Upper lobe of right lung (tissue), 1 donor: ENCODE results near the gene ZFAND3. TPM values are rescaled to one million over a fixed set of nuclear protein-coding genes. Genes with fewer than 3 reads are reported as not detected.

ENCODE experiments used
- ATAC-seq: fragments of 200-7000 bp; cut with Tn5 transposase; one replicate; pipeline ENCODE4 v1.9.1; 2020; ENCODE audit warnings: mild to moderate bottlenecking, moderate library complexity
- DNase-seq: peaks from one replicate; pipeline ENCODE4 v3.0.0-alpha.2; 2020
- H3K27ac ChIP-seq: fragments of 200-600 bp; one replicate; pipeline ENCODE4 v1.8.0; 2022
- H3K27me3 ChIP-seq: fragments of 200-600 bp; one replicate; pipeline ENCODE4 v1.8.0; 2022; ENCODE audit warnings: mild to moderate bottlenecking
- H3K36me3 ChIP-seq: fragments of 200-600 bp; one replicate; pipeline ENCODE4 v1.8.0; 2022
- H3K4me1 ChIP-seq: fragments of 200-600 bp; one replicate; pipeline ENCODE4 v1.8.0; 2022
- H3K4me3 ChIP-seq: fragments of 200-600 bp; one replicate; pipeline ENCODE4 v1.8.0; 2022; ENCODE audit warnings: mild to moderate bottlenecking
- H3K9me3 ChIP-seq: fragments of 200-600 bp; one replicate; pipeline ENCODE4 v1.8.0; 2022
- CTCF ChIP-seq: fragments of 200-600 bp; IDR thresholded peaks from one replicate; pipeline ENCODE4 v1.8.0; 2022; ENCODE audit warnings: antibody characterized with exemption
- intact Hi-C: fragments of 100-400 bp; cut with DNase I; formaldehyde crosslinking; loops from one replicate; pipeline ENCODE4 v1.11.0; 2022
- total RNA-seq: library from RNA; stranded (reverse); fragmentation: NEBNext Ultra II Directional; extraction: Animal tissue kit (Norgen Biotek cat#: 25700); gene quantifications from one replicate; pipeline ENCODE4 v1.2.1, GENCODE V29; 2021
- donor health status: DM: no; HTN: yes; CAD: no; lungs with severe emphysema.

ZFAND3 gene
- total RNA-seq, 1 donor from 2014 or later, result 69.1 TPM

GRCh38 chr6:38170666-38171355 is 351.3 kb downstream of the ZFAND3 start:
- no peak for DNase-seq
- Histone ChIP-seq H3K4me1 (no peaks in the 10 kb centered on the region), H3K27ac (no peak overlapping the region), H3K36me3 (peaks cover 18% of the 10 kb centered on the region), H3K9me3 (no peaks in the 10 kb centered on the region), H3K27me3 (no peaks in the 10 kb centered on the region), H3K4me3 (no peak overlapping the region)
- no peak for TF ChIP-seq CTCF
- ATAC-seq, result no peak
- intact Hi-C loops, result no loop called here

DNA sequence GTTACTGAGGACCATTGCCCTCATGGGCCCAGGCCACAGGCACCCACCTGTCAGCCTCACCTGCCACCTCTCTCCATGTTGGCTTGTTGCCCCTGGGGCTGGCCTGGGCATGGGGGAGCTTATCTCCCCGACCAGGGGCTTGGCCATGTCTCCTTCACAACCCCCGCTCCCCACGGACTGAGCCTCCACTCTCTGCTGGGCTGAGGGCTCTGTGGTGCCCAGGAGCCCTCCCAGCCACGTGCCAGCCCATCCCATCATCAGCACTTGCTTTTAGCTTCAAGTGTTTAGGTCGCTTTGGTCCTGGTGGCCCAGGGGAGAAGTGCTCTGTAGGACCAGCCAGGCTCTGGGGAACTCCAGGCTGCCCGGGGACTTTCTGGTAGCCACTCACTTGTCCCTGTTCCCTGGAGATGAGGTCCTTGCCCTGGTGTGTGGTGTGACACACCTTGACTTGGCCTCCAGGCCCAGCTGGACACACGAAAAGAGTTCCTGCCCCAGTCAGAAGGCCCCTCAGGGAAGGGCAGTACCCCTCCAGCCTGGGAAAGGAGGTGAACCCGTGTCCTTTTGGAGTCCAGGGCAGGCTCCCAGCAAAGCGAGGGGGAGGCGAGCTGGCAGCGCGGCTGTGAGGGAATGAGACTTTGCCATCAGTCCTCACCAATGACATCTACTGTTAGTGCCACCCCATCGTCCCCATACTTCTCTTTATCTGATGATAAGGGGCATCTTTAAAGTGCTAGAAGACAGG is 352.6 kb downstream of the ZFAND3 start:
- intact Hi-C loops, result no loop called here
- Histone ChIP-seq H3K27ac (no peak overlapping the region), H3K4me1 (no peaks in the 10 kb centered on the region), H3K36me3 (peaks cover 18% of the 10 kb centered on the region), H3K9me3 (no peaks in the 10 kb centered on the region), H3K27me3 (no peaks in the 10 kb centered on the region), H3K4me3 (no peak overlapping the region)
- DNase-seq (no peak), ATAC-seq (no peak)
- no peak for TF ChIP-seq CTCF

GRCh38 chr6:38172739-38173410 is 353.3 kb downstream of the ZFAND3 start:
- Histone ChIP-seq H3K9me3 (no peaks in the 10 kb centered on the region), H3K4me3 (no peak overlapping the region), H3K4me1 (no peaks in the 10 kb centered on the region), H3K36me3 (peaks cover 18% of the 10 kb centered on the region), H3K27ac (no peak overlapping the region), H3K27me3 (no peaks in the 10 kb centered on the region)
- no peak for ATAC-seq
- intact Hi-C loops, result no loop called here
- DNase-seq, result no peak
- TF ChIP-seq CTCF, result no peak

DNA sequence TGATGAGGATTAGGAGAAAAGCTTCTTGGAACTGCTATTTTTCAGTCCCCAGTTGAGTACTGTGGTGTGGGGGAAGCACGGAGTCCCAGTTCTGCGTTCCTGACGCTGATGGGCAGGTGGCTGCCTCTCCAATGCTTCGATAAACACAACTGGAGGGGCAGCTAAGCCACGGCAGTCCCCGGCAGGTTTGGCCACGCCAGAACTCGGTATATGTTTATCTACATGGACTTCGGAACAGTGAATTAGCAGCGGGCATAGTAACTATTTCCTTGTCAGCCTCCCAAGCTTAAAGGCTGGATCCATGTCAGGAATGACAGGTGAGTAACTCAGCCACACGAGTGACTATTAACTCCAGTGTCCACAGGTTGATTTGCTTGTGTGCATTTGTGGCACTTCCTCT is 354.4 kb downstream of the ZFAND3 start:
- Histone ChIP-seq H3K36me3 (peaks cover 18% of the 10 kb centered on the region), H3K4me1 (no peaks in the 10 kb centered on the region), H3K27me3 (no peaks in the 10 kb centered on the region), H3K27ac (no peak overlapping the region), H3K9me3 (no peaks in the 10 kb centered on the region), H3K4me3 (no peak overlapping the region)
- intact Hi-C loops, result no loop called here
- TF ChIP-seq CTCF, result no peak
- no peak for DNase-seq
- no peak for ATAC-seq

GRCh38 chr6:38174315-38174714 is 354.8 kb downstream of the ZFAND3 start:
- no peak overlapping the region for H3K27ac ChIP-seq
- no peak overlapping the region for H3K4me3 ChIP-seq
- H3K9me3 ChIP-seq, result no peaks in the 10 kb centered on the region
- H3K27me3 ChIP-seq, result no peaks in the 10 kb centered on the region
- ATAC-seq (no peak), DNase-seq (no peak)
- H3K36me3 ChIP-seq, result peaks cover 18% of the 10 kb centered on the region
- intact Hi-C loops, result no loop called here
- H3K4me1 ChIP-seq, result no peaks in the 10 kb centered on the region
- no peak for TF ChIP-seq CTCF
